GM10847 (cell line): ENCODE results near the gene PTPRK.

Experiments used
- POLR2A ChIP-seq: IDR thresholded peaks from 2 replicates; pipeline ENCODE4 v1.6.1; 2011; ENCODE audit not compliant: insufficient read length; ENCODE audit errors: extremely low read depth

The PTPRK gene

DNA sequence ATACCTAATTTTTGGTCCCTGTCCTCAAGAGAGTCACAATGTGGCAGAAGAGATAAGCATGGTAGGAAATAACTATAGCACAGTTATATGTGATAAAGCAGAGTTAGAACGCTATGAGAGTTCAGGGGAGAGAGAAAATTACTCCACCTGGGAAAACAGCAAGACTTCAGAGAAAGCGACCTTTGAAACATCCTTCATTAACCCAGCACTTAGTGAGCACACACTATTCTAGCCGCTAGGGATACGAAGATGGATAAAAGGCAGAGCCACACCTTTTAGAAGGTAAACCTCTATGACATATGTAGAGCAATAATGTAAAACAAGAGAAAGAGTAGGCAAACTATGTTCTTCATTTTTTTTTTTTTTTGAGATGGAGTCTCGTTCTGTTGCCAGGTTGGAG lies 264.3 kb downstream of the PTPRK start:
- no peak for TF ChIP-seq POLR2A

DNA sequence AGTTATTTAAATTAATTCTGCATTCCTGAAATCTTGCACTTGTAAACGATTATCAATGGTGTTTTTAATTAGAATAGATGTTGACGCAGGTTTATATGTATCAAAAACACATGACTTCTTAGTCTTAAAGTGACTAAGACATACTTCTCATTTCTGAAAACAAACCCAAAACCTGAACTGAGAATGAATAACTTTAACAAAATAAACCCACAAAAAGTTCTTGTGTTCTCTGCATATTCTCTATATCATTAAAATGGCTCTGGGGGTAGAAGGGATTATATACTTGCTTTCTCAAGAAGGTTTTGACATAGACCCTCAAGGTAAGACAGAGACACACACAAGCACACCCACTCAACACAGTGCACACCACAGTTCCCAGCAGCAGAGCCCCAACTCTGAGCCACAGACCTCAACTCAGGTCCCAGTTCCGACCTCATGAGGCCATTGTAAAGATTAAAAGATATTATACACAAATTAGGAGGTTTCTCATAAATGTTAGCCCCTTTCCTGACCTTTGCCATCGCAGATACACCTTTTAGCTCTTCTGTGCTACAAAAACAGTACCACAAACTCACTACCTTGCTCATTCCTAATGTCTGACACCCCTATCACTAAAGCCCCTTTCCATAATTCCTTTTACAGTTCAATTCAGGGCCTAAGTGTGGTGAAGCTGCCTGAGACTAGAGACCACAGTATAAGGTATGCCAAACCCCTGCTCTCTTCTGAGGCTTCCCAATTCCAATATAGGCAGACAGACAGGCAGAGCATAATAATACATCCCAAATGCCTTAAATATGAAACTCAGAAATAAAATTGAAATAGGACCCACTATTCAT lies 267.8 kb downstream of the PTPRK start:
- TF ChIP-seq POLR2A: no peak

DNA sequence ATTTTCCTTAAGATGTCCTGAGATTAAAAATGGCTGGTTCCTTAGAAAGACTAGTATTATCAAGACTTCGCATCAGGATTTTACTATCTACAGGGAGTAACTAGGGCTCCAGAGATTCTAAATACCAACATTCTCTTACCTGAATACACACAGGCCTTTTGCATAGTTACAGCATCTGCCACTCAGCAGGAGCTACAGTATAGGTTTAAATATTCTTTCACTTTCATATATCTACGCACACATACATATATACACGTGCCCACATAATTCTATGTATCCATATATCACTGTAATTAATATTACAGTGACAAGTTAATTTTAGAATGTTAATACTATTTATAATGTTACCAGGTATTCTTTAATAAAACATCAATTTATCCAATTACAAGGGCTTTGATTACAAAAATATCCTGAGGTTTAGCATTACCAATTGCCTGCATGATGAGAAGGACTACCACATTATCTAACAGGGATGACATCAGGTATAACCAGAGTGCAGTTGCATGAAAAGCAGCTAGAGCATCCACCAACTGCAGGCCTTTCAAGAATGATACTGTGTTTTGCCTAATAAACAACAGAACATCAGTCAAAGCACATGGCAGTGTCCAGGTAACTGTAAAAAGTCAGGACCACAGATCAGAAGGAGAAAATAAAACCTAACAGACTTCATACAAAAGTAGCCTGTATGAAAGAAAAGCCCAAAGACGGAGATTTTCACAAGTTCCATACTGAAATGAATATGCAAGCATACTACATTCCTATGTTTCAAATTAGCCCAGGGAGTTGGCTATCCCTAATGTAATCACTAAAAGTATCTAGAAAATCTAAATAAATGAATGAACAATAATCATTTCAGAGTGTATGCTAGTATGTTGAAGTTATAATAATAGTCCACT lies 268.7 kb downstream of the PTPRK start:
- no peak for TF ChIP-seq POLR2A

DNA sequence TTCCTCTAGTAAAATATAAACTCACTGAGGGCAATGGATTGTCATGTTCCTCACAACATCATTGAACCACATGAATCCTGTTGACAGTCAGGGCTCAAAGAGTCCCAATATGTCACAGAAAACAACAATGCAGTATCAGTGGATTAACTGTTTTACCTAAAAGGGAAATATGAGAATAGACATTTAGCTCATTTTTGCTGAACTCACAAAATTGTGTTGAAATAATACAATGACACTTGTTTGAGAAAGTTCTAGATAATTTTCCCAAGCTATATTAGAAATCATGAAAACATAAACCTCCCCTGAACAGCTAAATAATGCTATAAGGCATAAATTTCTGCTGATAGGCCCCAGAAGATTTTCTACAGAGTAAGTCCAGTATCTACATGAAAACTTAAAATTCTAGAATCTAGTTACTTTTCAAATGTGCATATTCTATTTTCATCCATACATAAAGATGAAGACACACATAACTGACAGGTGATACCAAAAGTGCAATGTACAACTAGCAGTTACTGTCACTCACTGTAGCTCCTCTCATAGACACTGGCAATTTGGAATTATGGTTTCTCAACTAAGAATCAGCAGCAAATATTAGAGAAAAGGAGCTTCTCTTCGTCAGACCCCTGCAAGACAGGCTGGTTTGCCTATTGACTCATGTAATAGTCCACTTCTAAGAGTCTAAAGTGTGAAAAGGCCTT lies 269.9 kb downstream of the PTPRK start:
- no peak for TF ChIP-seq POLR2A

DNA sequence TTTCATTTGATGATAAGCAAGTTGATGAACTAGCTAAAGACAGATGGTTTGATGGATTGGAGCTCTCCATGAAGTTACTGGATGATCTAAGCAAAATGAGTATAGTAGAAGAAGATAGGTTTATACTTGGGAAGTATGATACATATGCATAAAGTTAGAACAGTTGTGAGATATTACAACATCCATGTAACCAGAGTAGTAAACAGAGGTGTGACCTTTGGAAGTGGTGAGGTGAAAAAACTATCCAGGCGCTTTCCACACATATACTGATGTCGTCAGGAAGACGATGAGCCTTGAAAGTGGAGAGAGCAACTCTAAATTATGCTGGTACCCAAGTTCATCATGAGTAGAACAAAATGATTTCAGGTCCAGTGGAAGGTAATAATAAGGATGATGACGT lies 271.0 kb downstream of the PTPRK start:
- TF ChIP-seq POLR2A: no peak

DNA sequence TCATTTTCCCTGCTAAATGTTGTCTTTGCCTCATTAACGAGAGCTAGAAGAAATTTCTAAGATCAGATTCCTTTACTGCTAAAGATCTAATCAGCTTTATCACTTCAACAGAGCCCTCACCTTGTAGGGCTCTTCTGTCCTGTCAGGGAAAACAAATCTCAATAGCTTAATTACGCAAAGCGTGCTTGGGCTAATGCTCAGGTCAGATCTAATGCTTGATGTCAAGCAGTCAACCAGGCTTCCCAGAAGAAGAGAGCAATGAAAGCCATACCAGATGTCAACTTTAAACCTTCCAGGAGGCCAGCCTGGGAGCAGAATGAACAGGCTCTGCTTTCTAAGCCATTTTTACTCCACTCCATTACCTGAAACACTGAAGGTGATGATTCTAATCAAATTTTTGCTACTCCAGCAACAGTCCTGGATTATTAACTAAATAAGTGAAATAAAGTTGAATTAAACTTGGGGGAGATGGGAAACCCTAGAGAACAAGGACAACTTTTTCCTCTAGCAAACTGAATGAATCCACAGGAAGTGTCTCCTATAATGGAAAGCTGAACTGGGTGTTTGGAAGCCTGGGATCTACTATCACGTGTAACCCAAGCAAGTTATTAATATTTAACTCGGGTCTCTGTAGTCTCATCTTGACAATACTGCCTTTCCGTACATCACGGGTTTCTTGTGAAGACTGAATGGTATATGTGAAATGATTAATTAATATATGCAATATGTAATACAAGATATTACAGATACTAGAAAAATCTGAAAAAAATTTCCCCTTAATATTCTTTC lies 273.7 kb downstream of the PTPRK start:
- no peak for TF ChIP-seq POLR2A

DNA sequence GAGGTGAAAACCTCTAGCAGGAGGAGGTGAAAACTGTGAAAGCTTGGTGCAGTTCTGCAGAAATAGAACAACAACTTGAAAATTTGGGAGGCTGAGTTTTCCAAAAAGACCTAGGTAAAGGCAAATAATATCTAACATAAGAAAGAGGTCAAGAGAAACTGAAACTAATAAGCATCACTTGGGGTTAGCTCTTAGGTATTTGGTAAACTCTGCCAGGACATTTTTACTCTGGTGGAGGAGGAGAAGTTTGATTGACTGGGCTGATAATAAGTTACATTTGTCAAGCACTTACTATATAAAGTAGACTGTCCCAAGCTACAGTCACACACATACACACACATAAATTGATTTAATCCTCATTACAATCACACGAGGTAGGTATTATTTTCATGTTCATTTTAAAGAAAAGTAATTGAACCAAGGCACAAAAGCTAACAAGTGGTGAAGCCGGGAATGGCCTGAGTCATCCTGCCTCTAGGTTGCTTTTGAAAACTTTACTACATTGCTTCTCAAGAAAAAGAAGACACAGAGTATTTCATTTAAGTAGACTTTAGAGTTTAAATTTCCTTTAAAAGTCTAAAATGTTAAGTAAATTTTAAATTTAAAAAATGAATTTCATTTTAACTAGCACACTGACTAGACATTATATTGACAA lies 275.5 kb downstream of the PTPRK start:
- no peak for TF ChIP-seq POLR2A

DNA sequence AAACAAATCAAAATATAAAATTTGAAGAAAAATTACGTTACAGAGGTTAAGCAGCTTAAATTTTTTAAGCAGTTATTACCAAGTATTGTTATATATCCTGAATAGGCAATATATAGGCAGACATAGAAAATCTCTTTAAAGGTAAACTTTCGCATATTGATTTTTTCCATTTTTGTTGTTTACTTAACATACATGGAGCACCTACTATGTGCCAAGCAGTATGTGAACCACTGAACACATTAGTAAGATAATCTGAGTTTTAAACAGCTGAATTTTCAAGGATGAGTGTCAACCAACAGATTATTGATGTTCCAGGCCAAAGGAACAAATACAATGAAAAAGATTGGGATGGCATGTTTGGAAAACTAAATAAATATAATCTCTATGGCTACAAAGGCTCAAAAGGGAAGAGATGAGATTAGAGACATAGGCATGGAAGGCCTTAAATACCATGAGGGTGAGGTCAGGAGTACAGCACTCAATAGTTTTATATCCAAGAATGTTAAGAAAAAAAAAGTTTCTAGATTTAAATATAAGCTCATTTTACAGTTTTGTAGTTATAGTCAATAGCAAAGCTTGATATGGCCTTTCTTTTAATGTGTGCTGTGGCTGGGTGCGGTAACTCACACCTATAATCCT lies 277.5 kb downstream of the PTPRK start:
- no peak for TF ChIP-seq POLR2A

DNA sequence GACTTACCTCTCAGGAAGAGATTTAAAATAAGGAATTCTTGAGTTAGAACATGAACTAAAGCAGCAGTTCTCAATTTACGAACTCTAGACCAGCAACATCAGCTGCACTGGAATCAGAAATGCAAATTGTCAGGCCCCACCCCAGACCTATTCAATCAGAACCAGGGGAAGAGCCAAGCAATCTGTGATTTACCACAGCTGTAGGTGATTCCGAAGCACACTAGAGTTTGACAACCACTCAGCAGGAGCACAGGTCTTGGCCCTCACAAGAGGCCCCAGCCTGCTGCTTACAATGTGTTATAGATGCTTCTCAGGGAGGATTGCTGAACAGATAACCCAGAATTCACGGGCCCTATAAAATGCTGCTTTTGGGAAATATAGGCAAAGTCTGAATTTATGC lies 279.2 kb downstream of the PTPRK start:
- TF ChIP-seq POLR2A: no peak

DNA sequence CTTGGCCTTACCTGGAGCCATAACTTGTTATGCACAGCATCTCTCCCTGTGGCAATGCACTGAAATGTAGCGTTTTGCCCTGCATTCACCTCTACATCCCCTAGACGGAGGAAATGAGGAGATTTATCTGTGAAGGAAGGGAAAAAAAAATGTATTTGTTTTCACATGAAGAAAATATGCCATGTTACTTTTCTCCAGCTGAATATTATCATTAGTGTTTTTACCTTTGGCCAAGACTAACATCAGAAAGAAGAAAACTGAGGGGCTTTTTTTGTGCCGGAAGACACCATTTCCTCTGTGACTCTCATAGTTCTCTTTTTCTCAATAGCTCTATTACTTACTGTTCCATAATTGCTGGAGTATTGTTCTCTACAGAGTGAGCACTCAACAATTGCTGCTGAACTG lies 280.4 kb downstream of the PTPRK start:
- no peak for TF ChIP-seq POLR2A

DNA sequence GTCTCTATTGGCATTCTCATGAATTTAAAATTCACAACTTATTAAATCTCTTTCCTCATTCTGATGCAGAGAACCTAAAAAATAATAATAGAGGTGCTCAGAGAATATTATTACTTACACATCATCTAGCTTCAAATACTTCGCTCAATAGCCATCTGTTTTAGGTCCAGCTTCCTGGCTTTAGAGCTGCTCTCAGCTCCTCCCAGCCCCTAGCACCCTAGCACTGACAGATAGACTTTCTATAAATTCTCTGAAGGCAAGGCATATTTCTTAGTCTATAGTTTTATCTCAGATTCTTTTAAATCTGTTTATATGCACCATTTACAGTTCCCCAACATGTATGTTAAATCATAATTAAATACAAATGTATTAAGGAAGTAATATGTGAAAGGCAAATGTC lies 281.3 kb downstream of the PTPRK start:
- no peak for TF ChIP-seq POLR2A

DNA sequence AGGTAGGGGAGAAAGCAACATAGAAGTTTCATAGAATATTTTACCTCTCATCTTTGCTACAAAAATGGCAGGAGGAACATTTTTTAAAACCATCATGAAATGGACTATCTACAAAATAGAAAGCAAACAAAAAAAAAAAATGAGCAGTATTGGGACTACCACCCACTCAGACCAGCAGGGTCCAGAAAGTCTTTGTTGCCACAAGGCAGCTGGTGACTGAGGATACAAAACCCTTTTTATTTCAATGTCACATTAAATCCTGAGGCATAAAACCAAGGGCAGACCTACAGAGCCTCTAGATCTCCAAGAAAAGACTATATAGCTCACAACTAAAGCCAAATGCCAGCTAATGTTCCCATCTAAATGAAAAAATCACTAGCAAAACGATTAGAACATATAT lies 282.2 kb downstream of the PTPRK start:
- TF ChIP-seq POLR2A: no peak

DNA sequence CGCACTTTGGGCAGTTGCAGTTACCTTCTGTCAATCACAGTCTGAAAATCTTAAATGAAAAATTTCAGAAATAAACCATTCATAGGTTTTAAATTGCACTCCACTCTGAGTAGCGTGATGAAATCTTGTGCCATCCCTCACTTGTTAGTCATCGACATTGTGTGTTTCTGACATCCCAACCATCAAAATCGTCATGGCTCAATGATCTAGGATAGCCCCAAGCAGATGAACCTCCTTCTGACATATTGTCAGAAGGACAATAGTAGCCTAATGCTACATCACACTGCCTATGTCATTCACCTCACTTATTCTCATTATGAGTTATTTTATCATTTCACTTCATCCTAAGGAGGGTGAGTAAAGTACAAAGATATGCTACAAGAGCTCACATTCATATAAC lies 284.8 kb downstream of the PTPRK start:
- no peak for TF ChIP-seq POLR2A

DNA sequence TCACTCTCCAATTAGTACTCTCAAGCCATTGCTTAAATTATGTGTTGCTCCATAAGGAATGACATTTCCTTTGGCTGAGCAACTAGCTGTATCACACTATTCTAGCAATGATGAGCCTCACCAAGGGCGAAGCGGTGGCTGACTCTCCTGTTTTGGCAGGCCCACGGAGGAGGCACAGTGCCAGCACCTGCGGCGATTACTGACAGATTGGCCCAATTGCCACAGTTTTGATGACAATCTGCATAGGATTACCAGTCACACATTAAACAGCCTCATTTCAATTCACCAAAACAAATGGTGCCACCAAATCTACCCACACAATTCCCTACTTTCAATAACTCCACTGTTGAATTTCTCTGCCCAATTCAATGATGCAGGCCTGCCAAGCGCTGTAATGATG lies 286.9 kb downstream of the PTPRK start:
- no peak for TF ChIP-seq POLR2A
